GM12878 (cell line): ENCODE measurements around the gene ASGR1. TPM values are rescaled to one million over a fixed set of nuclear protein-coding genes. Genes with fewer than 3 reads are reported as not detected.

Experiments used
- ATF3 ChIP-seq: IDR thresholded peaks from 2 replicates; pipeline ENCODE4 v1.6.1; 2011; ENCODE audit warnings: low read depth, mild to moderate bottlenecking, low read length, moderate library complexity, borderline replicate concordance; ENCODE audit errors: extremely low read depth
- BACH1 ChIP-seq: fragments of 450-650 bp; IDR thresholded peaks from 2 replicates; pipeline ENCODE4 v1.6.1; 2017; ENCODE audit warnings: mild to moderate bottlenecking, borderline replicate concordance
- BCL11A ChIP-seq: IDR thresholded peaks from 2 replicates; pipeline ENCODE4 v1.6.1; 2011; ENCODE audit warnings: low read depth, low read length
- BCL3 ChIP-seq: IDR thresholded peaks from 2 replicates; pipeline ENCODE4 v1.6.1; 2011; ENCODE audit warnings: borderline replicate concordance, low read depth, mild to moderate bottlenecking, moderate library complexity, low read length; ENCODE audit not compliant: insufficient read depth, poor library complexity, severe bottlenecking
- BRCA1 ChIP-seq: IDR thresholded peaks from 2 replicates; pipeline ENCODE4 v1.6.1; 2011; ENCODE audit warnings: low read depth, low read length, improper control_type of control experiment
- CBX5 ChIP-seq: sonication (generic); IDR thresholded peaks from 2 replicates; pipeline ENCODE4 v1.6.1; 2016; ENCODE audit warnings: low read depth, moderate library complexity, mild to moderate bottlenecking, inconsistent platforms
- CHD1 ChIP-seq: IDR thresholded peaks from 2 replicates; pipeline ENCODE4 v1.6.1; 2012; ENCODE audit warnings: low read depth, low read length, improper control_type of control experiment
- CHD2 ChIP-seq: IDR thresholded peaks from 2 replicates; pipeline ENCODE4 v1.6.1; 2011; ENCODE audit warnings: low read depth, low read length, improper control_type of control experiment, borderline replicate concordance
- CTCF ChIP-seq, 3 experiments: IDR thresholded peaks in 2 of 3; conservative IDR thresholded peaks in 1 of 3; 2 replicates each; pipeline ENCODE4 v1.5.1; 2011; ENCODE audit warnings: low read depth in 3 of 3, low read length in 3 of 3, mild to moderate bottlenecking in 3 of 3, control low read depth in 2 of 3, moderate library complexity in 2 of 3, inconsistent platforms in 1 of 3, mixed read lengths in 1 of 3; ENCODE audit not compliant: control insufficient read depth in 2 of 3, insufficient read depth in 1 of 3; ENCODE audit errors: extremely low read depth in 1 of 3
- FOXM1 ChIP-seq: IDR thresholded peaks from 2 replicates; pipeline ENCODE4 v1.6.1; 2012; ENCODE audit warnings: low read depth, mild to moderate bottlenecking, inconsistent platforms, low read length, moderate library complexity
- HDAC2 ChIP-seq: fragments of 200-600 bp; sonication (generic); IDR thresholded peaks from 2 replicates; pipeline ENCODE4 v1.6.1; 2017
- JUNB ChIP-seq: IDR thresholded peaks from 2 replicates; pipeline ENCODE4 v1.6.1; 2016; ENCODE audit warnings: antibody characterized with exemption, mild to moderate bottlenecking
- KAT2A ChIP-seq: conservative IDR thresholded peaks from 2 replicates; pipeline ENCODE4 v1.6.1; 2011; ENCODE audit warnings: low read depth, low read length; ENCODE audit not compliant: control insufficient read depth
- LARP7 ChIP-seq: fragments of 450-650 bp; IDR thresholded peaks from 2 replicates; pipeline ENCODE4 v1.6.1; 2017; ENCODE audit warnings: mild to moderate bottlenecking
- MTA3 ChIP-seq: IDR thresholded peaks from 2 replicates; pipeline ENCODE4 v1.6.1; 2012; ENCODE audit warnings: low read length, inconsistent platforms, borderline replicate concordance
- NFYA ChIP-seq: IDR thresholded peaks from 2 replicates; pipeline ENCODE4 v1.6.1; 2011; ENCODE audit warnings: low read depth, mild to moderate bottlenecking, low read length, improper control_type of control experiment, borderline replicate concordance
- NKRF ChIP-seq: fragments of 450-650 bp; conservative IDR thresholded peaks from 2 replicates; pipeline ENCODE4 v1.6.1; 2017; ENCODE audit warnings: mild to moderate bottlenecking, moderate library complexity
- NR2C1 ChIP-seq: fragments of 450-650 bp; IDR thresholded peaks from 2 replicates; pipeline ENCODE4 v1.6.1; 2017; ENCODE audit warnings: antibody characterized with exemption, mild to moderate bottlenecking, moderate library complexity
- NR2F1 ChIP-seq: fragments of 450-650 bp; conservative IDR thresholded peaks from 2 replicates; pipeline ENCODE4 v1.6.1; 2017; ENCODE audit warnings: mild to moderate bottlenecking
- PAX8 ChIP-seq: fragments of 450-650 bp; IDR thresholded peaks from 2 replicates; pipeline ENCODE4 v1.6.1; 2017; ENCODE audit warnings: mild to moderate bottlenecking, moderate library complexity
- RAD21 ChIP-seq: IDR thresholded peaks from 2 replicates; pipeline ENCODE4 v1.6.1; 2011; ENCODE audit warnings: mild to moderate bottlenecking, low read depth, low read length, moderate library complexity; ENCODE audit not compliant: insufficient read depth
- SP1 ChIP-seq: IDR thresholded peaks from one replicate; pipeline ENCODE4 v1.6.1; 2011; ENCODE audit warnings: low read depth, low read length
- SREBF1 ChIP-seq: IDR thresholded peaks from 2 replicates; pipeline ENCODE4 v1.6.1; 2012; ENCODE audit warnings: mild to moderate bottlenecking, low read length
- SREBF2 ChIP-seq: IDR thresholded peaks from 2 replicates; pipeline ENCODE4 v1.6.1; 2012; ENCODE audit warnings: mild to moderate bottlenecking, low read length
- SUPT20H ChIP-seq: IDR thresholded peaks from 2 replicates; pipeline ENCODE4 v1.6.1; 2011; ENCODE audit warnings: low read depth, mild to moderate bottlenecking, low read length, moderate library complexity, borderline replicate concordance; ENCODE audit not compliant: control insufficient read depth
- TARDBP ChIP-seq: IDR thresholded peaks from 2 replicates; pipeline ENCODE4 v1.6.1; 2016; ENCODE audit warnings: borderline replicate concordance
- ZBED1 ChIP-seq: IDR thresholded peaks from 2 replicates; pipeline ENCODE4 v1.6.1; 2016; ENCODE audit warnings: borderline replicate concordance
- polyA plus RNA-seq, 11 experiments: library from polyadenylated mRNA; depleted of rRNA in 4 of 11; unstranded in 6 of 11; stranded (reverse) in 5 of 11; fragments of >200 nt; fragmentation: Nextera tagmentation in 4 of 11; fragmentation: Illumina TruSeq in 1 of 11; extraction: Ambion mirVana in 4 of 11; extraction: Trizol in 1 of 11; gene quantifications; 1 replicate in 1 of 11; 2 replicates in 10 of 11; pipeline versions ENCODE4 v1.2.1 to v1.2.3, GENCODE V29; 2011 to 2016; ENCODE audit warnings: inconsistent platforms in 2 of 11, missing spikeins in 2 of 11, low read depth in 1 of 11
- total RNA-seq, 4 experiments: library from RNA; depleted of rRNA in 3 of 4; stranded (reverse); fragments of >200 nt in 3 of 4; fragmentation: Illumina TruSeq in 1 of 4; extraction: Trizol in 1 of 4; gene quantifications; 2 replicates each; pipeline versions ENCODE4 v1.2.1 to v1.2.3, GENCODE V29; 2013 to 2021

The ASGR1 gene
- total and polyA plus RNA-seq, 10 of the 15 experiments (the other 5 are each of a cell fraction or from before 2014, with no cell fraction given), result 0.06 to 0.34 (median 0.14) TPM; not detected in 6

- TF ChIP-seq ZBED1, result no peak
- TF ChIP-seq BACH1, result no peak
- no peak for TF ChIP-seq NKRF
- TF ChIP-seq BCL11A, result no peak
- no peak for TF ChIP-seq LARP7
- no peak for TF ChIP-seq NR2C1
- no peak for TF ChIP-seq JUNB
- no peak for TF ChIP-seq ATF3
- no peak for TF ChIP-seq CHD2
- TF ChIP-seq NFYA, result no peak
- no peak for TF ChIP-seq SUPT20H
- TF ChIP-seq CBX5, result no peak
- no peak for TF ChIP-seq PAX8
- no peak for TF ChIP-seq NR2F1
- no peak for TF ChIP-seq BRCA1
- TF ChIP-seq KAT2A, result no peak
- 0 out of 2 replicates have a peak, but pooled peaks have one; percentile 10 for TF ChIP-seq CHD1
- no peak for TF ChIP-seq SREBF1
- TF ChIP-seq SP1, result no peak
- TF ChIP-seq MTA3, result no peak
- TF ChIP-seq CTCF (IDR thresholded peaks at IDR 0.05 in 2 of 3, conservative IDR thresholded peaks at IDR 0.05 in 1 of 3; ENCODE audit: control insufficient read depth in 2 of 3, extremely low read depth in 1 of 3, insufficient read depth in 1 of 3, low read depth in 3 of 3, low read length in 3 of 3), result peak; percentile 59 to 76 (median 62)
- TF ChIP-seq TARDBP, result no peak
- TF ChIP-seq HDAC2, result no peak
- TF ChIP-seq BCL3, result peak; percentile 11
- no peak for TF ChIP-seq SREBF2
- peak; percentile 38; the same call in 1 of the 2 replicates for TF ChIP-seq FOXM1
- TF ChIP-seq RAD21, result peak; percentile 45
These were observed 41.6 kb upstream of the ASGR1 start (continued) for GRCh38 chr17:7220593-7221277.
